Measurements from ENCODE around the gene OR52N2.

Gene OR52N2

GRCh38 chr11:5846701-5847100 is 38.0 kb downstream of the OR52N2 start:
- no peak for DNase-seq (ENCODE audit: extremely low read depth, insufficient read length)

GRCh38 chr11:5847711-5848110 is 39.0 kb downstream of the OR52N2 start:
- no peak for DNase-seq (ENCODE audit: extremely low read depth, insufficient read length)
- no peaks in the 10 kb centered on the region for H3K36me3 ChIP-seq (ENCODE audit: control insufficient read depth, insufficient read depth, low read length)
- no peak overlapping the region for H3K4me3 ChIP-seq (replicated peaks; ENCODE audit: low read depth, low read length)
- no peak for TF ChIP-seq CTCF (IDR thresholded peaks at IDR 0.05; ENCODE audit: insufficient read depth, low read length, poor library complexity, severe bottlenecking)
- H3K27me3 ChIP-seq (replicated peaks; ENCODE audit: control insufficient read depth, insufficient read depth, low read length) = no peaks in the 10 kb centered on the region

More at GRCh38 chr11:5846701-5847100, 38.0 kb downstream of the OR52N2 start:
- Histone ChIP-seq H3K36me3 (ENCODE audit: control insufficient read depth, insufficient read depth, low read length) (no peaks in the 10 kb centered on the region), H3K4me3 (replicated peaks; ENCODE audit: low read depth, low read length) (no peak overlapping the region), H3K27me3 (replicated peaks; ENCODE audit: control insufficient read depth, insufficient read depth, low read length) (no peaks in the 10 kb centered on the region)
- TF ChIP-seq CTCF (IDR thresholded peaks at IDR 0.05; ENCODE audit: insufficient read depth, low read length, poor library complexity, severe bottlenecking) = no peak

- TF ChIP-seq CTCF (IDR thresholded peaks at IDR 0.05; ENCODE audit: insufficient read depth, low read length, poor library complexity, severe bottlenecking) = no peak
- Histone ChIP-seq H3K4me3 (replicated peaks; ENCODE audit: low read depth, low read length) (no peak overlapping the region), H3K36me3 (ENCODE audit: control insufficient read depth, insufficient read depth, low read length) (no peaks in the 10 kb centered on the region), H3K27me3 (replicated peaks; ENCODE audit: control insufficient read depth, insufficient read depth, low read length) (no peaks in the 10 kb centered on the region; the same call in 1 of the 2 replicates)
- no peak for DNase-seq (ENCODE audit: extremely low read depth, insufficient read length)
Measured at GRCh38 chr11:5851002-5851401, 42.3 kb downstream of the OR52N2 start.

GRCh38 chr11:5857590-5857989 is 48.9 kb downstream of the OR52N2 start, which contains the start of gene OR52E8:
TSS of gene OR52E8 (minus strand) at chr11:5857690. CDS start at chr11:5857690, 0 bp downstream.
- no peak within 1 kb of the TSS for H3K4me3 ChIP-seq (replicated peaks; ENCODE audit: low read depth, low read length)
- no peaks in the 10 kb centered on the region; the same call in 1 of the 2 replicates for H3K27me3 ChIP-seq (replicated peaks; ENCODE audit: control insufficient read depth, insufficient read depth, low read length)
- no peak for TF ChIP-seq CTCF (IDR thresholded peaks at IDR 0.05; ENCODE audit: insufficient read depth, low read length, poor library complexity, severe bottlenecking)
- no peak for DNase-seq (ENCODE audit: extremely low read depth, insufficient read length)
- H3K36me3 ChIP-seq (ENCODE audit: control insufficient read depth, insufficient read depth, low read length) = no peaks in the 10 kb centered on the region

- no peak for TF ChIP-seq CTCF (IDR thresholded peaks at IDR 0.05; ENCODE audit: insufficient read depth, low read length, poor library complexity, severe bottlenecking)
- Histone ChIP-seq H3K27me3 (replicated peaks; ENCODE audit: control insufficient read depth, insufficient read depth, low read length) (no peaks in the 10 kb centered on the region), H3K36me3 (ENCODE audit: control insufficient read depth, insufficient read depth, low read length) (no peaks in the 10 kb centered on the region), H3K4me3 (replicated peaks; ENCODE audit: low read depth, low read length) (no peak overlapping the region)
- no peak for DNase-seq (ENCODE audit: extremely low read depth, insufficient read length)
Measured at GRCh38 chr11:5865826-5866225, 57.1 kb downstream of the OR52N2 start.

Measured in GM06990 (cell line).